Duodenal mucosa (tissue), 2 donors: ENCODE results near the gene RNPEPL1.

Experiments used
- H3K27ac ChIP-seq: one replicate; pipeline ENCODE4 v1.7.0; 2013; ENCODE audit warnings: low read depth, low read length
- H3K27me3 ChIP-seq, 2 donors: one replicate each; pipeline ENCODE4 v1.7.0; 2013; ENCODE audit warnings: low read length in 2 of 2, control low read depth in 1 of 2; ENCODE audit not compliant: insufficient read depth in 2 of 2, control insufficient read depth in 1 of 2
- H3K36me3 ChIP-seq, 2 donors: one replicate each; pipeline ENCODE4 v1.7.0; 2013; ENCODE audit warnings: low read length in 2 of 2, control low read depth in 1 of 2; ENCODE audit not compliant: insufficient read depth in 2 of 2, control insufficient read depth in 1 of 2
- H3K4me1 ChIP-seq, 2 donors: one replicate each; pipeline ENCODE4 v1.7.0; 2013; ENCODE audit warnings: low read length in 2 of 2, control low read depth in 1 of 2; ENCODE audit not compliant: insufficient read depth in 2 of 2, control insufficient read depth in 1 of 2
- H3K4me3 ChIP-seq, 2 donors: one replicate each; pipeline ENCODE4 v1.7.0; 2013; ENCODE audit warnings: low read length in 2 of 2, low read depth in 1 of 2
- H3K9ac ChIP-seq, 2 donors: one replicate each; pipeline ENCODE4 v1.7.0; 2013; ENCODE audit warnings: low read length in 2 of 2, low read depth in 1 of 2
- H3K9me3 ChIP-seq, 2 donors: one replicate each; pipeline ENCODE4 v1.7.0; 2013; ENCODE audit warnings: low read length in 2 of 2, control low read depth in 1 of 2; ENCODE audit not compliant: control insufficient read depth in 1 of 2

The RNPEPL1 gene

GRCh38 chr2:240524963-240525718 is 43.1 kb upstream of the RNPEPL1 start:
- Histone ChIP-seq H3K36me3 (peaks cover 26 to 62% of the 10 kb centered on the region in 2 donors), H3K27me3 (no peaks in the 10 kb centered on the region), H3K9ac (no peak overlapping the region)

GRCh38 chr2:240525802-240526201 is 42.5 kb upstream of the RNPEPL1 start:
- no peak overlapping the region for H3K9ac ChIP-seq
- H3K36me3 ChIP-seq, result peaks cover 26 to 66% of the 10 kb centered on the region in 2 donors
- no peaks in the 10 kb centered on the region for H3K27me3 ChIP-seq
- H3K27ac ChIP-seq, result no peak overlapping the region
- peak overlapping the region in 1 of 2 donors; percentile 28 for H3K4me3 ChIP-seq
- H3K9me3 ChIP-seq, result peaks cover 19 to 28% of the 10 kb centered on the region in 2 donors
- H3K4me1 ChIP-seq, result no peaks in the 10 kb centered on the region

More at GRCh38 chr2:240524963-240525718, 43.1 kb upstream of the RNPEPL1 start:
- peak overlapping the region in 1 of 2 donors; percentile 28 for H3K4me3 ChIP-seq
- peaks cover 19 to 28% of the 10 kb centered on the region in 2 donors for H3K9me3 ChIP-seq
- H3K27ac ChIP-seq, result no peak overlapping the region
- H3K4me1 ChIP-seq, result no peaks in the 10 kb centered on the region

- no peak overlapping the region for H3K9ac ChIP-seq
- peaks cover 32 to 71% of the 10 kb centered on the region in 2 donors for H3K36me3 ChIP-seq
- no peak overlapping the region for H3K4me3 ChIP-seq
- H3K9me3 ChIP-seq, result peaks cover 25 to 28% of the 10 kb centered on the region in 2 donors
- H3K4me1 ChIP-seq, result no peaks in the 10 kb centered on the region
- no peak overlapping the region for H3K27ac ChIP-seq
- no peaks in the 10 kb centered on the region for H3K27me3 ChIP-seq
Measured at GRCh38 chr2:240526521-240526920, 41.8 kb upstream of the RNPEPL1 start.

- Histone ChIP-seq H3K9me3 (peaks cover 32 to 35% of the 10 kb centered on the region in 2 donors), H3K27ac (no peak overlapping the region), H3K36me3 (peaks cover 34 to 72% of the 10 kb centered on the region in 2 donors), H3K4me3 (no peak overlapping the region), H3K4me1 (no peaks in the 10 kb centered on the region), H3K27me3 (no peaks in the 10 kb centered on the region), H3K9ac (no peak overlapping the region)
Measured at GRCh38 chr2:240527153-240527750, 41.0 kb upstream of the RNPEPL1 start.

GRCh38 chr2:240528406-240529040 is 39.8 kb upstream of the RNPEPL1 start:
- Histone ChIP-seq H3K27me3 (no peaks in the 10 kb centered on the region), H3K9ac (no peak overlapping the region), H3K36me3 (peaks cover 29 to 61% of the 10 kb centered on the region in 2 donors), H3K4me3 (no peak overlapping the region), H3K9me3 (peaks cover 36 to 38% of the 10 kb centered on the region in 2 donors), H3K4me1 (no peaks in the 10 kb centered on the region), H3K27ac (no peak overlapping the region)

DNA sequence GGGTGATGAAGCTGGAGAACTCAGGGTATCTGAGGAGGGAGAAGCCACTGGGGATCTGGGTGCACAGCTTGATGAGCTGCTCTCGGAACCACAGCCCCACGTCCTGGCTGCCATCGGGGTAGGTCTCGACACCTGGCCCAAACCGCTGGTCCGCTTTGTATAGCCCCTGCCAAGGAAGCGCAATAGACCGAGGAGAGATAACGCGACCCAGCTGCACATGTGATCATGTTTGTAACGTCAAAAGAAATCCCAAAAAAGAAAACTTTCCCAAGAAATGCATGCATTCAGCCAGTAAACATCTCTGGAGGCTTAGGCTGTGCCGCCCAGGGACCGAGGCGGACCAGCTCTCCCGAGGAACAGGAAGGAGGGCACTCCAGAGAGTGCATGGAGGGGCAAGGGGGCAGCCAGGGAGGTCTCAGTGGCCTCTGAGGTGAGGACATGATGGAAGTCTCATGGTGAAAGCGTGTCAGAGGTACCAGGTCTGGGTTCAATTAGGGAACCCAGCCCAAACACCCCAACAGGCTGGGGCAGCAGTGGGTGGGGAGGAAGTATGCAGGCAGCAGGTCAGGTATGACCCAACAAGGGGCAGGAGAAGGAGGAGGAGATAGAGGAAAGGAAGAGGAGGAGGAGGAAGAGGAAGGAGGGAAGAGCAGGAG is 38.8 kb upstream of the RNPEPL1 start:
- Histone ChIP-seq H3K9me3 (peaks cover 30 to 32% of the 10 kb centered on the region in 2 donors), H3K27me3 (no peaks in the 10 kb centered on the region), H3K4me3 (no peak overlapping the region), H3K9ac (no peak overlapping the region), H3K27ac (no peak overlapping the region), H3K36me3 (peaks cover 19 to 51% of the 10 kb centered on the region in 2 donors), H3K4me1 (no peaks in the 10 kb centered on the region)

DNA sequence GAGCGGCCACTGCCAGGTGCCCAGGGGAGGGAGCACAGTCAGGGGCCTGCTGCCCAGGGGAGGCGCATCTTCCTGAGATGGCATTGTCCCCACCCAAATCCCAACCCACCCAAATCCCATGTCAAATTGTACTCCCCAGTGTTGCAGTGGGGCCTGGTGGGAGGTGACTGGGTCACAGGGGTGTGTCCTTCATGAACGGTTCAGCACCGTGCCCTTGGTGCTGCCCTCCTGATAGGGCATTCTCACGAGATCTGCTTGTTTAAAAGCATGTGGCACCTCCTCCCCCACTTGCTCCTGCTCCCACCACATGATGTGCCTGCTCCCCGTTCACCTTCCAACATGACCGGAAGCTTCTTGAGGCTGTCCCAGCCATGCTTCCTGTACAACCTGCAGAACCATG is 38.1 kb upstream of the RNPEPL1 start:
- Histone ChIP-seq H3K9ac (no peak overlapping the region), H3K36me3 (peaks cover 18 to 45% of the 10 kb centered on the region in 2 donors), H3K4me3 (no peak overlapping the region), H3K4me1 (no peaks in the 10 kb centered on the region), H3K9me3 (peaks cover 26% of the 10 kb centered on the region in 2 donors), H3K27me3 (no peaks in the 10 kb centered on the region), H3K27ac (no peak overlapping the region)

DNA sequence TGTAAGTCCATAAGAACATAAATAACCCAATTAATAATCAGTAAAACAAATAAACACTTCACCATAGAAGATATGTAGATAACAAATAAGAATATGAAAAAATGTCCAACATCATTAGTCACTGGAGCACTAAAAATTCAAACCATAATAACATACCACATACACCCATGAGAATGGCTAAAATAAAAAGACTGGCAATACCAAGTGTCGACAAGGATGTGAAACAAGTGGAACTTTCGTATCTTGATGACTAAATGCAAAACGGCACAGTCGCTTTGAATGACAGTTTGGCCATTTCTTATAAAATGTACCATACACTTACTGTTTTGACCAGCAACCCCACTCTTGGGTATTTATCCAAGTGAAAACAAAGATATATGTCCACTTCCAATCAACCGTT is 37.2 kb upstream of the RNPEPL1 start:
- Histone ChIP-seq H3K9ac (no peak overlapping the region), H3K4me1 (no peaks in the 10 kb centered on the region), H3K27me3 (no peaks in the 10 kb centered on the region), H3K4me3 (no peak overlapping the region), H3K9me3 (peaks cover 17 to 19% of the 10 kb centered on the region in 2 donors), H3K36me3 (peaks cover 9 to 37% of the 10 kb centered on the region in 2 donors), H3K27ac (no peak overlapping the region)

GRCh38 chr2:240532031-240532775 is 36.1 kb upstream of the RNPEPL1 start:
- Histone ChIP-seq H3K27me3 (no peaks in the 10 kb centered on the region), H3K36me3 (peaks cover 8 to 28% of the 10 kb centered on the region in 2 donors), H3K9me3 (peaks cover 10 to 19% of the 10 kb centered on the region in 2 donors), H3K27ac (no peak overlapping the region), H3K9ac (no peak overlapping the region), H3K4me1 (no peaks in the 10 kb centered on the region), H3K4me3 (no peak overlapping the region)
